Dermis blood vessel endothelial cell (primary cell): ENCODE results near the gene AGFG1. TPM values are rescaled to one million over a fixed set of nuclear protein-coding genes. Genes with fewer than 3 reads are reported as not detected.
"Not testable (repeated sequence)": the region's sequence is repeated elsewhere in the genome, so short reads cannot be mapped to it uniquely, and the experiment has no call there.

Source experiments
- DNase-seq: peaks from one replicate; pipeline ENCODE4 v3.0.0; 2010
- total RNA-seq: library from RNA; depleted of rRNA; stranded (reverse); fragments of >200 nt; gene quantifications from 2 replicates; pipeline ENCODE4 v1.2.3, GENCODE V29; 2014

The AGFG1 gene
- total RNA-seq, 1 donor from 2014 or later, result 45.9 TPM

- no peak for DNase-seq
These were observed 28.3 kb downstream of the AGFG1 start for GRCh38 chr2:227500301-227500630.

GRCh38 chr2:227503433-227504406 is 31.8 kb downstream of the AGFG1 start:
- DNase-seq, result peak; percentile 44

GRCh38 chr2:227504700-227505099 is 32.7 kb downstream of the AGFG1 start:
- DNase-seq, result no peak

GRCh38 chr2:227506456-227506855 is 34.5 kb downstream of the AGFG1 start:
- DNase-seq, result no peak

DNA sequence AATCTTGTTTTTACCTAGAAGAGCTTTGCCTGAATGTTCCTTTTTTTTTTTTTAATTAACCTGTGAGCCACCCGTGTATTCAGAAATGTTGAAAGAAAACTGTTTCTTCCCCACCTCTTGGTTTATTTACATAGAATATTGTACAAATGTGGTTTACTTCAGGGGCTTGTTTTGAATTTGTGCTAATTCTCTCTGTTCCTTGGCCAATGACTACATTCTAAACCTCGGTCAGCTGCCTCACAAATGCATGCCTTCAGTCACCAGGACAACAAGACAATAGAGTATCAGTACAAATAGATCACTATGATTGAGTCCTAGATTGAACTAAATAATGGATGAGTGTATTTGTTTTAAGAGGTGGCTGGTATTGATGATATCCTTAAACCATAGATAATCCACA is 36.0 kb downstream of the AGFG1 start:
- DNase-seq, result peak; percentile 28

GRCh38 chr2:227509076-227509475 is 37.1 kb downstream of the AGFG1 start:
- DNase-seq, result no peak

- peak; percentile 29 for DNase-seq
These were observed 38.1 kb downstream of the AGFG1 start for GRCh38 chr2:227509824-227510619.

GRCh38 chr2:227510620-227510958 is 38.6 kb downstream of the AGFG1 start:
- DNase-seq, result no peak

- DNase-seq, result no peak
These were observed 39.4 kb downstream of the AGFG1 start for GRCh38 chr2:227511239-227511930.

- no peak for DNase-seq
These were observed 40.0 kb downstream of the AGFG1 start for GRCh38 chr2:227511955-227512354.

- peak; percentile 19 for DNase-seq
These were observed 41.2 kb downstream of the AGFG1 start for GRCh38 chr2:227513113-227513512.

GRCh38 chr2:227515742-227516141 is 43.8 kb downstream of the AGFG1 start:
- no peak for DNase-seq

DNA sequence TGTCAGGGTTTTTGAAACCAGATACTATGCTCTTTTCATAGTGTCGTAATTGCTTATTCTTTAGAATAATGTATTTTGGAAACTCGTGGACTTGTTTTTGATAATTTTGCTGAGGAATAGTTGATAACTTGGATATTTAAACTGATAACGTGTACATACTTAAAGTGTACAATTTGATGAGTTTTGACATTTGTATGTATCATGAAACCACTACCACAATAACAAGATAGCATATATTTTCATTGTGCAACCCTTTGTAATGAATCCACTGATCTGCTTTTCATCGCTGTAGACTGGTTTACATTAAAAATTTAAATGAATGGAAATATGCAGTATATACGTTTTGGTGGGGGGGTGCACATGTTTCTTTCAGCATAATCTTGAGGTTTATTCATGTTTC is 45.8 kb downstream of the AGFG1 start:
- DNase-seq, result no peak

GRCh38 chr2:227518278-227518865 is 46.4 kb downstream of the AGFG1 start:
- DNase-seq, result peak; percentile 30

GRCh38 chr2:227521178-227521577 is 49.2 kb downstream of the AGFG1 start:
- not testable (repeated sequence) for DNase-seq

GRCh38 chr2:227524665-227525064 is 52.7 kb downstream of the AGFG1 start:
- DNase-seq, result no peak

DNA sequence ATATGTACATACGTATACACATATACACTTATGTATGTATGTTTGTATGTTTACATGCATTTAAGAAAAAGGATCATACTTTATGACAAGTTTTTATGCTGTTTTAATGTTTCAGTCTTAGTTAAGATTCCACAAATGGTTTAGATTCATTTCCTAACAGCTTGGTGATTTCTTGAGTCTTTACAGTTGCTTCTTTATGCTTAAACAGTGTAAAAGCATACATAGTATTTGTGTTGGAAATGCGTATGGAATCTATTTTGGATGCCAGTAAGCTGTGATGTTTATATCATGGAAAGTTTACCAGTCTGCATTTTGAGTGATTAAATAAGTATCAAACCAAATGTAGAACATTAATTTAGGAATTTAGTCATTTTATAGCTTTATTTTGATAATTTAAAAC is 55.4 kb downstream of the AGFG1 start:
- DNase-seq, result no peak

- DNase-seq, result no peak
These were observed 56.8 kb downstream of the AGFG1 start for GRCh38 chr2:227528803-227529202.

- no peak for DNase-seq
These were observed 57.9 kb downstream of the AGFG1 start for GRCh38 chr2:227529871-227530270.

DNA sequence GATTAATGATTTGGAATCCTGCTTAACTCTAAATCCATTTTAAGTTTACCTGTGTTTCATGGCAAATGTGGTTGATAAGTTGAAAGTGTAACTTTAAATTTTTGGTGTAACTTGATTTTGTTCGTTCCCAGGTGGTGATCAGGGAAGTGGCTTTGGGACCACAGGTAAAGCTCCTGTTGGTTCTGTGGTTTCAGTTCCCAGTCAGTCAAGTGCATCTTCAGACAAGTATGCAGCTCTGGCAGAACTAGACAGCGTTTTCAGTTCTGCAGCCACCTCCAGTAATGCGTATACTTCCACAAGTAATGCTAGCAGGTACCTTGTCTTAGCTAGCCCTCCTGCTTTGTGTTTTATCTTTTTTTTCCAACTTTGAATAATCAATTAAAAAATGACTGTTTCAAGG is 62.8 kb downstream of the AGFG1 start:
- DNase-seq, result no peak

DNA sequence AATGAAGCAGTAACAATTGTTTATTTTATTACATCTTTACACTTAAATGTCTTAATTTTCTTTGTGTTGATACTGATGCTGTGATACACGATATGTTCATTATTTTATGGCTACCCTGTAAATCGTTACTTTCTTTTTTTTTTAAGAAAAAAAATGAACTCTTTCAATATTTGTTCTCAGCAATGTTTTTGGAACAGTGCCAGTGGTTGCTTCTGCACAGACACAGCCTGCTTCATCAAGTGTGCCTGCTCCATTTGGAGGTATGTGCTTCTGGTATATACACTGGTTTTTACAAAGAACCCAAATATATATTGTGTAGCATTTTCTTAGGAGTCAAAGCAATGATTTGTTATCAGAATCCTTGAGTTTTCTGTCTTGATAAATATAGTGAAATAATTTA is 64.5 kb downstream of the AGFG1 start:
- peak; percentile 29 for DNase-seq

DNA sequence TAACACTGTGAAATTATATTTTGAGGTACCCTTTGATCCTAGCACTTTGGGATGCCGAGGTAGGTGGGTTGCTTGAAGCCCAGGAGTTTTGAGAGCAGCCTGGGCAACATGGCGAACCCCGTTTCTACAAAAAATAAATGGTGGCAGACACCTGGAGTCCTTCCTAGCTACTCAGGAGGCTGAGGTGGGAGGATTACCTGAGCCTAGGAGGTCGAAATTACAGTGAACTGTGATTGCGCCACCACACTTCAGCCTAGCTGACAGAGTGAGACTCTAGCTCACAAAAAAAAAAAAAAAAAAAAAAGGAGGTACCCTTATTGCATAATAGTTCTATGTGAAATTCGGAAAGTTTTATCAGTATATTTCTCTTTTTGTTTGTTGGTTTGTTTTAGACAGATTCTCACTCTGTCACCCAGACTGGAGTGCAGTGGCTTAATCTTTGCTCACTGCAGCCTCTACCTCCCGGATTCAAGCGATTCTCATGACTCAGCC is 67.6 kb downstream of the AGFG1 start:
- DNase-seq, result no peak

GRCh38 chr2:227540352-227540751 is 68.4 kb downstream of the AGFG1 start:
- not testable (repeated sequence) for DNase-seq
